GM19193 (cell line): ENCODE results near the gene SCARB1.

ENCODE experiments used
- POLR2A ChIP-seq: IDR thresholded peaks from 4 replicates; pipeline ENCODE4 v1.6.1; 2011; ENCODE audit not compliant: insufficient read depth, insufficient read length; ENCODE audit errors: extremely low read depth

The SCARB1 gene

DNA sequence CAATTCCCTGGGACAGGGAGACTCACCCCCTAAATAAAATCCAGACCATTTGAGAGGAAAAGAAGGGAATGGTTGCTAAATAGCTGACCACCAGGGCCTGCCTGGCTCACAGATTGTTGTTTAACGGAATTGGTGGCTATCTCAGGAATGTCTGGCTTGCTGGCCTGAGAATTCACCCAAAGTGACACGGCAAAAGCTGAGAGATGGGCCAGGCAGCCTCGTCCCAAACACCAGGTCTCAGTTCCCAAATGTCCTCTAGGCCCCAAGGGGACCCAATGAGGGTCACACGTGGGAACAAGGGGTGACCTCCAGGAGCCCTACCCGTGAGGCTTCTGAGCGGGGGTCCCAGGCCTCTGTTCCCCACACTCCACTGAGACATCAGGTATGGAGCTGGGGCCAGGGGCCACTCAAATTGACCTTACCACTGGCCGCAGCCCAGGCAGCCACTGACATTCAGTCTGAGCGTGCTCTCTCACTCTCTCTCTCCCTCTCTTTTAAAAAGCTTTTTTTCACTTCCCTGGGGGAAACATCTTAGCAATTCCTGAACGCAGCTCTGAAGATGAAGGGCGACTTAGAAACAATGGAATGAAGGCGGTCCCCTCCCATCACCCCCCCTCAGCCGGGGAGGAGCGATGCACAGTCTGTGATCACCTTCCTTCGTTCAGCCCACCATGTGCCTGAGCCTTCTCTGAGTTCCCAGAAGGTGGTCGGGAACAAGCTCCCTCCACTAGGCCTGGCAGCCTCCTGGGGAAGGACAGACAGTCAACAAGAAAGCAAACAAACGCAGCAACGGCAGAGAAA, 131.2 kb downstream of the SCARB1 start:
- no peak for TF ChIP-seq POLR2A

DNA sequence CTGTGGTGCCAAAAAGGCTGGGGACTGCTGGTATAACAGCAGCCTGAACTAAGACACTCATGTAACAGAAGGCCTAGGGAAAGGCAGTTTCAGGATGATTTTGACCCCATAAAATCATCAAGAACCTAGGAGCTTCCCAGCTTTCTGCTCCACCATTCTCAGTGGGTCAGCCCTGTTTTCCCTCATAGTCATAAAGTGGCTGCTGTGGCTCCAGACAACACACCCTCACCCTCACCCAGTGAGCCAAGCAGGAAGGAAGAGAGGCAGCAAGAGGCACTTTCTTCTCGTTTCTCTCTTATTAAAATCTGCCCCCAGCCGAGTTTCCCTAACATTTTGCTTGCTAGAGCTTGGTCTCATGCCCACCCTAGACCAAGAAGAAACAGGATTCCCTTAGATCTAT, 131.8 kb downstream of the SCARB1 start:
- no peak for TF ChIP-seq POLR2A

GRCh38 chr12:124730455-124730932, 133.2 kb downstream of the SCARB1 start:
- TF ChIP-seq POLR2A: no peak

- TF ChIP-seq POLR2A: no peak
These were observed 135.7 kb downstream of the SCARB1 start for GRCh38 chr12:124727922-124728321.

DNA sequence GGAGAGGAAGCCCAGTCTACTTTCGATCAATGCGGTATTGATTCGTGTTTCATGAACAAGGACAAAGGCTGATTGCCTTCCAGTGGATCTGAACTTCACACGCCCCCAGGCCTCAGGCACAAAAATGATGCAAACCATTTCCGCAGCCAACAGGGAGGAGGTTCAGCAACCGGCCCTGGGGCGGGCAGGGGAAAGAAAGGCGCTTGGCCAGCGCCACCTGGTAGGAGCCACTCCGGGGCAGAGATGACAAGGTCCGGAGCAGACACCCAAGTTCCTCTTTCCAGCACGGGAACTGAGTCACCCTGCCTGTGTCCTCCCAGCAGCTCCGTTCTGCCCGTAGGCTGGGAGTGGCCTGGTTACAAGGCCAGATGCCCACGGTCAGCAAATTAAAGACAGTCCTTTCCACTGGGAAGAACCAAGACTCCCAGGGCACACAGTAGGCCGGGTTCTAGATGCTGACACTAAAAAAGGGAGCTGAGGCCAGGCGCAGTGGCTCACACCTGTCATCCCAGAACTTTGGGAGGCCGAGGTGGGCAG, 136.3 kb downstream of the SCARB1 start:
- TF ChIP-seq POLR2A: no peak
